ENCODE data around the gene HELQ.

- no peak for TF ChIP-seq CTCF (IDR thresholded peaks at IDR 0.05; ENCODE audit: low read depth, low read length, poor library complexity, severe bottlenecking)
- no peak for TF ChIP-seq EZH2phosphoT487 (IDR thresholded peaks at IDR 0.05; ENCODE audit: borderline replicate concordance, low read length)
These were observed 64.7 kb downstream of the HELQ start for GRCh38 chr4:83390944-83391343.
